Tibial nerve (tissue), 4 donors: ENCODE measurements around the gene MCF2L. TPM values are rescaled to one million over a fixed set of nuclear protein-coding genes. Genes with fewer than 3 reads are reported as not detected.
A peak's percentile ranks its signal among the peaks of the same experiment; 100 is the strongest.
"Not testable (repeated sequence)": the region's sequence is repeated elsewhere in the genome, so short reads cannot be mapped to it uniquely, and the experiment has no call there.

Source experiments
- DNase-seq, 2 donors: peaks; one replicate each; pipeline ENCODE4 v3.0.0-alpha.2; 2019; ENCODE audit warnings: low spot score in 2 of 2
- H3K27ac ChIP-seq, 4 donors: fragments of 200-600 bp; sonication (generic) in 3 of 4; one replicate each; pipeline ENCODE4 v1.5.1; 2017 to 2019; ENCODE audit warnings: mild to moderate bottlenecking in 1 of 4
- H3K27me3 ChIP-seq, 2 donors: fragments of 200-600 bp; sonication (generic) in 1 of 2; one replicate each; pipeline versions ENCODE4 v1.5.1 to v1.6.0; 2017 to 2019
- H3K36me3 ChIP-seq, 3 donors: fragments of 200-600 bp; sonication (generic); one replicate each; pipeline ENCODE4 v1.5.1; 2018 to 2019
- H3K4me1 ChIP-seq, 4 donors: fragments of 200-600 bp; sonication (generic) in 3 of 4; one replicate each; pipeline ENCODE4 v1.5.1; 2017 to 2019
- H3K4me3 ChIP-seq, 4 donors: fragments of 200-600 bp; sonication (generic) in 3 of 4; one replicate each; pipeline ENCODE4 v1.5.1; 2017 to 2019; ENCODE audit warnings: mild to moderate bottlenecking in 1 of 4, moderate library complexity in 1 of 4
- H3K9me3 ChIP-seq, 4 donors: fragments of 200-600 bp; sonication (generic) in 3 of 4; one replicate each; pipeline ENCODE4 v1.5.1; 2017 to 2019
- EP300 ChIP-seq, 2 donors: sonication (generic); formaldehyde crosslinking; IDR thresholded peaks; one replicate each; pipeline ENCODE4 v1.6.1; 2017; ENCODE audit warnings: antibody characterized with exemption in 2 of 2, mild to moderate bottlenecking in 1 of 2
- POLR2A ChIP-seq, 2 donors: fragments of 450-650 bp; IDR thresholded peaks; one replicate each; pipeline ENCODE4 v1.6.1; 2017; ENCODE audit warnings: antibody characterized with exemption in 2 of 2, mild to moderate bottlenecking in 2 of 2, moderate library complexity in 2 of 2
- WGBS, 2 donors: methylation state at CpG; one replicate each; pipeline ENCODE4 v1.1.5; 2018; 5-methylcytosine and 5-hydroxymethylcytosine counted together
- total RNA-seq, 4 donors: library from RNA; depleted of rRNA; stranded (reverse); fragments of >200 nt; gene quantifications; one replicate each; pipeline ENCODE4 v1.1.0, GENCODE V29; 2016
- TF ChIP-seq, protein P1 (sequence below), 5 experiments: fragments of 200-600 bp in 3 of 5; fragments of 450-650 bp in 2 of 5; sonication (generic) in 3 of 5; IDR thresholded peaks; one replicate each; pipeline ENCODE4 v1.5.1; 2016 to 2019; ENCODE audit warnings: antibody characterized with exemption in 5 of 5, mild to moderate bottlenecking in 3 of 5, moderate library complexity in 2 of 5

The MCF2L gene
- total RNA-seq, 4 donors from 2014 or later: 30.1 to 82.6 (median 45.3) TPM

DNA sequence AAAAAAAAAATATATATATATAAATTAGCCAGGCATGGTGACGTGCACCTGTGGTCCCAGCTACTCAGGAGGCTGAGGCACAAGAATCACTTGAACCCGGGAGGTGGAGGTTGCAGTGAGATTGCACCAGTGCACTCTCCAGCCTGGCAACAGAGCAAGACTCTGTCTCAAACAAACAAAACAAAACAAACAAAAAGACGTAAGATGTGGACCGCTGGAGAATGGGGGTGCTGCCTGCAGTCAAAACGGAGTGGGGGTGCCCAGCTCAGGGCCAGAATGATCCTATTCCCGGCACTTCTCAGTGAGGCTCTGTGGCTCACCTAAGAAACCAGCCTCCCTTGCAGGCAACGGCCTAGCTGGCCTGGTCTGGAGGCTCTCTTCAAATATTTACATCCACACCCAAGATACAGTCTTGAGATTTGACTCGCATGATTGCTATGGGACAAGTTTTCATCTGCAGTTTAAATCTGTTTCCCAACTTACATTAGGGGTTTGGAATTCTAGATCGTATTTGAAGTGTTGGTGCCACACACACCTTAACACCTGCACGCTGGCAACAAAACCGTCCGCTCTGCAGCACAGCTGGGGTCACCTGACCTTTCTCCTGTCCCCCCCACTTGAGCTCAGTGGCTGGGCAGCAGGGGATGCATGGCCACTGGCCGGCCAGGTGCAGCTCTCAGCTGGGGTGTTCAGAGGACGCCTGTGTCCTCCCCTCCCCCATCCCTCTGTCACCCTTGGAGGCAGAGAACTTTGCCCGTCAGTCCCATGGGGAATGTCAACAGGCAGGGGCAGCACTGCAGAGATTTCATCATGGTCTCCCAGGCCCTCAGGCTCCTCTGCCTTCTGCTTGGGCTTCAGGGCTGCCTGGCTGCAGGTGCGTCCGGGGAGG lies 136.3 kb downstream of the MCF2L start, which contains the start of gene F7:
Gene F7, plus strand, starts transcription at position 760 of the 889 bp plus-strand sequence. Its CDS starts 51 bp downstream, at position 811.
- peaks cover 0 to 25% of the 10 kb centered on the region in 2 donors for H3K27me3 ChIP-seq
- TF ChIP-seq POLR2A (IDR thresholded peaks at IDR 0.05) (no peak), EP300 (IDR thresholded peaks at IDR 0.05) (no peak)
- TF ChIP-seq, protein P1, sequence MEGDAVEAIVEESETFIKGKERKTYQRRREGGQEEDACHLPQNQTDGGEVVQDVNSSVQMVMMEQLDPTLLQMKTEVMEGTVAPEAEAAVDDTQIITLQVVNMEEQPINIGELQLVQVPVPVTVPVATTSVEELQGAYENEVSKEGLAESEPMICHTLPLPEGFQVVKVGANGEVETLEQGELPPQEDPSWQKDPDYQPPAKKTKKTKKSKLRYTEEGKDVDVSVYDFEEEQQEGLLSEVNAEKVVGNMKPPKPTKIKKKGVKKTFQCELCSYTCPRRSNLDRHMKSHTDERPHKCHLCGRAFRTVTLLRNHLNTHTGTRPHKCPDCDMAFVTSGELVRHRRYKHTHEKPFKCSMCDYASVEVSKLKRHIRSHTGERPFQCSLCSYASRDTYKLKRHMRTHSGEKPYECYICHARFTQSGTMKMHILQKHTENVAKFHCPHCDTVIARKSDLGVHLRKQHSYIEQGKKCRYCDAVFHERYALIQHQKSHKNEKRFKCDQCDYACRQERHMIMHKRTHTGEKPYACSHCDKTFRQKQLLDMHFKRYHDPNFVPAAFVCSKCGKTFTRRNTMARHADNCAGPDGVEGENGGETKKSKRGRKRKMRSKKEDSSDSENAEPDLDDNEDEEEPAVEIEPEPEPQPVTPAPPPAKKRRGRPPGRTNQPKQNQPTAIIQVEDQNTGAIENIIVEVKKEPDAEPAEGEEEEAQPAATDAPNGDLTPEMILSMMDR (IDR thresholded peaks at IDR 0.05): no peak
- H3K9me3 ChIP-seq: no peaks in the 10 kb centered on the region
- no peak within 1 kb of the TSS for H3K4me3 ChIP-seq
- no peak within 1 kb of the TSS for H3K27ac ChIP-seq
- DNase-seq: no peak
- no peaks in the 10 kb centered on the region for H3K36me3 ChIP-seq
- 62 to 68% methylated on average over 14 to 16 of the region's 17 CpGs for WGBS, 2 donors
- H3K4me1 ChIP-seq: peaks cover 0 to 12% (median 6%) of the 10 kb centered on the region in 4 donors

DNA sequence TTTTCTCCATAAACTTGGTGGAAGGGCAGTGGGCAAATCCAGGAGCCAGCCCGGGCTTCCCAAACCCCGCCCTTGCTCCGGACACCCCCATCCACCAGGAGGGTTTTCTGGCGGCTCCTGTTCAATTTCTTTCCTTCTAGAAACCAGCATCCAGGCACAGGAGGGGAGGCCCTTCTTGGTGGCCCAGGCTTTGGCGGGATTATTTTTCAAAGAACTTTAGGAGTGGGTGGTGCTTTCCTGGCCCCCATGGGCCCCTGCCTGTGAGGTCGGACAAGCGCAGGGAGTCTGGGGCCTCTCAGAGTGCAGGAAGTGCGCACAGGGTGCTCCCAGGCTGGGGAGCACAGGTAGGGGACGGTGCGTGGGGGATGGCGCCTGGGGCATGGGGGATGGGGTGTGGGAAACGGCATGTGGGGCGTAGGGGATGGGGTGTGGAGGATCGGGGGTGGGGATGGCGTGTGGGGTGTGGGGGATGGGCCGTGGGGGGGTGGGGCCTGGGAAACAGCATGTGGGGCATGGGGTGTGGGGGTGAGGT lies 137.0 kb downstream of the MCF2L start:
- Histone ChIP-seq H3K27ac (no peak overlapping the region), H3K36me3 (no peaks in the 10 kb centered on the region), H3K27me3 (peaks cover 0 to 32% of the 10 kb centered on the region in 2 donors), H3K4me1 (peaks cover 0 to 19% (median 10%) of the 10 kb centered on the region in 4 donors), H3K4me3 (no peak overlapping the region), H3K9me3 (no peaks in the 10 kb centered on the region)
- 55 to 62% methylated on average over 9 to 16 of the region's 16 CpGs for WGBS, 2 donors
- no peak for DNase-seq
- TF ChIP-seq, protein P1 (IDR thresholded peaks at IDR 0.05): no peak
- no peak for TF ChIP-seq EP300 (IDR thresholded peaks at IDR 0.05)
- TF ChIP-seq POLR2A (IDR thresholded peaks at IDR 0.05): no peak

DNA sequence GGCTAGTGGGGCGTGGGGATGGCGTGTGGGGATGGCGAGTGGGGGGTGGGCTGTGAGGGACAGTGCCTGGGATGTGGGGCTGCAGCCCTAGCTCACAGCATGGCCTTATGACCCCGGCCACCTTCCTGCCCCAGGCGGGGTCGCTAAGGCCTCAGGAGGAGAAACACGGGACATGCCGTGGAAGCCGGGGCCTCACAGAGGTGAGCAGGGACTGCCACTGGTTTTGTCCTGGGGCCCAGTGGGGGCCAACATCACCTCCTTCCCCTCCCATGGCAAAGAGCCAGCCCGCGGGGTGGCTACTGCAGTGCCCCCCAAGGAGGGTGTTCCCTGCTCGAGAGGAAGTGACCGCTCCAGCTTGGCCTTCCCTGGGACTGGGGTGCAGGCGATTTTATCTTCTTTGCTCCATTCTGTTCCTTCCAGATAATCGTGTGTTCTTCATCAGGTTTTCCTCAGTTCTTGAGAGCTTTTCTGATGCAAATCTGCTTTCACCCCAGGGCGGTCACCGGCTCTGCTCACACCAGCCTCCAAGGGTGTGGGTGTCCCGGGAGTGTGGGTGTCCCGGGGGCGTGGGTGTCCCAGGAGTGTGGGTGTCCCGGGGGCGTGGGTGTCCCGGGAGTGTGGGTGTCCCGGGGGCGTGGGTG lies 137.8 kb downstream of the MCF2L start:
- no peaks in the 10 kb centered on the region for H3K36me3 ChIP-seq
- no peak overlapping the region for H3K27ac ChIP-seq
- WGBS, 2 donors: 66 to 78% methylated on average over 21 to 23 of the region's 25 CpGs
- no peak for DNase-seq
- peaks cover 0 to 37% of the 10 kb centered on the region in 2 donors for H3K27me3 ChIP-seq
- H3K4me1 ChIP-seq: peaks cover 0 to 20% (median 10%) of the 10 kb centered on the region in 4 donors
- H3K9me3 ChIP-seq: no peaks in the 10 kb centered on the region
- no peak overlapping the region for H3K4me3 ChIP-seq
- no peak for TF ChIP-seq POLR2A (IDR thresholded peaks at IDR 0.05)
- TF ChIP-seq, protein P1 (IDR thresholded peaks at IDR 0.05): no peak
- no peak for TF ChIP-seq EP300 (IDR thresholded peaks at IDR 0.05)

DNA sequence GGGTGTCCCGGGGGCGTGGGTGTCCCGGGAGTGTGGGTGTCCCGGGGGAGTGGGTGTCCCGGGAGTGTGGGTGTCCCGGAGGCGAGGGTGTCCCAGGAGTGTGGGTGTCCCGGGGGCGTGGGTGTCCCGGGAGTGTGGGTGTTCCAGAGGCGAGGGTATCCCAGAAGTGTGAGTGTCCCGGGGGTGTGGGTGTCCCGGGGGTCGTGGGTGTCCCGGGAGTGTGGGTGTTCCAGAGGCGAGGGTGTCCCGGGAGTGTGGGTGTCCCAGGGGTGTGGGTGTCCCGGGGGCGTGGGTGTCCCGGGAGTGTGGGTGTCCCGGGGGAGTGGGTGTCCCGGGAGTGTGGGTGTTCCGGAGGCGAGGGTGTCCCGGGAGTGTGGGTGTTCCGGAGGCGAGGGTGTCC lies 139.5 kb downstream of the MCF2L start:
- Histone ChIP-seq H3K27me3 (peaks cover 0 to 41% of the 10 kb centered on the region in 2 donors), H3K4me1 (peaks cover 0 to 20% (median 10%) of the 10 kb centered on the region in 4 donors)
- not testable (repeated sequence) for H3K27ac ChIP-seq, H3K36me3 ChIP-seq, H3K9me3 ChIP-seq, H3K4me3 ChIP-seq, DNase-seq
- WGBS, 2 donors: 94 to 99% methylated on average over 8 to 19 of the region's 27 CpGs

DNA sequence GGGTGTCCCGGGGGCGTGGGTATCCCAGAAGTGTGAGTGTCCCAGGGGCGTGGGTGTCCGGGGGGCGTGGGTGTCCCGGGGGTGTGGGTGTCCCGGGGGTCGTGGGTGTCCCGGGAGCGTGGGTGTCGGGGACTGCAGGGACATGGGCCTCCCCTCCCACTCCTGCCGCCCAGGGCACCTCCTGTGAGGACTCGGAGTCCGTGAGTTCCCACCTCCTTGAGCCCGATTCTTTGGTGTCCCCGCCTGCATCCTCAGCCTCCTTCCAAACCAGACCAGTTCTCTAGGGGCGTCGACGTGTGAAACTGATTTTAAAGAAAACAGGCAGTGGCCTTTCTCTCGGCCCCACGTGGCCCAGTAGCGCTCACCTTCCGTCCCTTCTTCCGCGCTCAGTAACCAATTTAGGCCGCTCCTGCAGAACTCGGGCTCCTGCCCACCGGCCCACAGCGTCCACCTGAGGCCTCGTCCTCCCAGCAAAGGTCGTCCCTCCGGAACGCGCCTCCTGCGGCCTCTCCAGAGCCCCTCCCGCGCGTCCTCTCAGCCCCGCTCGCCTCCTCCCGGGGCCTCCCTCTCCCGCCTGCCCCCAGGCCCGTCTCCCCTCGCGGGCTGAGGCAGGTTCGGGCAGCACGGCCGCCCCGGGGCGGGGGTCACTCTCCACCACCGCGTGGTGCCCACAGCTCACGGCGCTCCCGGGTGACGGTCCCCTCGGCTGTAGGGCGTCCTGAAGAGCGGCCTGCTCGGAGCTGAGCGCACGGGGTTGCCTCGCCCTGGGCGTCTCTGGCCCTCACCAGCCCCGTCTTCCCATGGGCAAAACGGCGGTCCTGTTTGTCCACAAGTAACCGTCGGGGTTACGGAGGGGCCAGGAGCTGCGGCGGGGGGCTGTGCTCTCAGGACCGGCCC lies 140.4 kb downstream of the MCF2L start:
- peak overlapping the region in 1 of 4 donors; percentile 33 for H3K4me3 ChIP-seq
- no peak for DNase-seq

More for the DNA sequence above, 140.4 kb downstream of the MCF2L start:
- WGBS, 2 donors: 28 to 41% methylated on average over 56 to 57 of the region's 73 CpGs
- no peaks in the 10 kb centered on the region for H3K9me3 ChIP-seq
- H3K27ac ChIP-seq: no peak overlapping the region
- peaks cover 0 to 32% of the 10 kb centered on the region in 2 donors for H3K27me3 ChIP-seq
- TF ChIP-seq EP300 (IDR thresholded peaks at IDR 0.05) (no peak), POLR2A (IDR thresholded peaks at IDR 0.05) (no peak)
- TF ChIP-seq, protein P1 (IDR thresholded peaks at IDR 0.05): no peak
- H3K36me3 ChIP-seq: no peaks in the 10 kb centered on the region
- peaks cover 0 to 20% (median 10%) of the 10 kb centered on the region in 4 donors for H3K4me1 ChIP-seq
